Measurements from ENCODE around the gene PALD1. TPM values are rescaled to one million over a fixed set of nuclear protein-coding genes. Genes with fewer than 3 reads are reported as not detected.

Gene PALD1
- polyA plus RNA-seq, 1 of the 3 experiments (the other 2 are of a cell fraction): 0.16 TPM

DNA sequence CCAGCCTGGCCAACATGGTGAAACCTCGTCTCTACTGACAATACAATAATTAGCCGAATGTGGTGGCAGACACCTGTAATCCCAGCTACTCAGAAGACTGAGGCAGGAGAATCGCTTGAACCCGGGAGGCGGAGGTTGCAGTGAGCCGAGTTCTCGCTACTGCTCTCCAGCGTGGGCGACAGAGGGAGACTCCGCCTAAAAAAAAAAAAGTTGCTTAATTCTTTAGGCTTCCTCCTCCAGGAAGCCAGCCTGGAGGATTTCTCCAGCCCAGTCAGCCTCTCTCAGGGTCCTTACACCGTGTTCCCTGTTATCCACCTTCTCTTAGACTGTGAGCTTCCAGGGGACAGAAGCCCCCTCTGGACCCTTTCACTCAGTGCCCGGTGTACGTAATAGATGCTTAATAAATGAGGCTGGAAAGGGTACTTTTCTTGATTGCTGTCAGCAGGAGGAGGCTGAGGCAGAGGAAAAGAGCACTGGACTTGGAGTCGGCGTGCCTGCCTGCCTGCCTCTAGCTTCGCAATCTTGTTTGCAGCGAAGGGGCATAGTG lies 20.7 kb upstream of the PALD1 start:
- Histone ChIP-seq H3K36me3 (replicated peaks in 1 of 2; ENCODE audit: control insufficient read depth in 1 of 2, insufficient read depth in 2 of 2, low read length in 1 of 2) (no peaks in the 10 kb centered on the region), H4K20me1 (ENCODE audit: insufficient read depth) (no peaks in the 10 kb centered on the region), H3F3A (replicated peaks; ENCODE audit: insufficient read depth) (no peaks in the 10 kb centered on the region), H3K4me1 (ENCODE audit: control insufficient read depth in 1 of 2, insufficient read depth in 2 of 2, low read depth in 1 of 2, low read length in 1 of 2) (peaks cover 0 to 18% of the 10 kb centered on the region in 2 experiments; a peak in 1 of 4 replicates), H3K79me2 (ENCODE audit: insufficient read depth) (no peaks in the 10 kb centered on the region), H3K27me3 (ENCODE audit: insufficient read depth) (no peaks in the 10 kb centered on the region; the same call in 1 of the 2 replicates), H3K4me2 (peak overlapping the region; percentile 69), H3K27ac (ENCODE audit: low read depth in 2 of 2, low read length in 1 of 2) (no peak overlapping the region), H3K9ac (no peak overlapping the region), H2AFZ (ENCODE audit: low read depth) (peak overlapping the region; percentile 69; the same call in 1 of the 2 replicates), H3K9me3 (no peaks in the 10 kb centered on the region), H3K4me3 (ENCODE audit: low read depth in 2 of 2, low read length in 1 of 2) (peak overlapping the region in 1 of 2 experiments; percentile 36; a peak in 1 of 4 replicates), H3K9me2 (no peaks in the 10 kb centered on the region)
- DNase-seq: no peak
- 83% methylated on average over 11 of the region's 17 CpGs for WGBS (ENCODE audit: low lambda C conversion rate)
- no peak for TF ChIP-seq CHD2 (IDR thresholded peaks at IDR 0.05; ENCODE audit: low read length, partially characterized antibody)
- TF ChIP-seq MXI1 (IDR thresholded peaks at IDR 0.05; ENCODE audit: low read depth, low read length): no peak
- TF ChIP-seq TAF1 (IDR thresholded peaks at IDR 0.05; ENCODE audit: borderline replicate concordance, low read depth, low read length): no peak
- no peak for TF ChIP-seq POLR2AphosphoS5 (IDR thresholded peaks at IDR 0.05; ENCODE audit: low read depth, low read length)
- POLR2A ChIA-PET: no interaction called here
- CTCF ChIA-PET: interaction anchor here (1.2 to 7.0 kb wide), 4 partner anchors 81 to 236 kb away, joined by 3 to 190 read pairs (median 30); no protein-coding TSS in a partner anchor

GRCh38 chr10:70458329-70459060 lies 20.1 kb upstream of the PALD1 start:
- peak overlapping the region; percentile 69 for H3K4me2 ChIP-seq
- no peak overlapping the region for H3K9ac ChIP-seq

GRCh38 chr10:70459061-70459773 lies 19.4 kb upstream of the PALD1 start:
- no peaks in the 10 kb centered on the region for H3K9me3 ChIP-seq
- no peaks in the 10 kb centered on the region for H3F3A ChIP-seq (replicated peaks; ENCODE audit: insufficient read depth)
- ChIA-PET POLR2A (no interaction called here), CTCF (interaction anchor here (0.6 to 7.0 kb wide), 8 partner anchors 16 to 300 kb away, joined by 3 to 190 read pairs (median 19); partner anchors contain the start of gene PALD1)
- H3K79me2 ChIP-seq (ENCODE audit: insufficient read depth): no peaks in the 10 kb centered on the region
- no peaks in the 10 kb centered on the region for H4K20me1 ChIP-seq (ENCODE audit: insufficient read depth)
- no peak overlapping the region for H2AFZ ChIP-seq (ENCODE audit: low read depth)
- H3K27me3 ChIP-seq (ENCODE audit: insufficient read depth): no peaks in the 10 kb centered on the region; the same call in 1 of the 2 replicates
- no peak overlapping the region for H3K9ac ChIP-seq
- WGBS (ENCODE audit: low lambda C conversion rate): 72% methylated on average over 18 of the region's 19 CpGs
- no peak overlapping the region for H3K4me2 ChIP-seq
- DNase-seq: no peak
- peaks cover 0 to 24% of the 10 kb centered on the region in 2 experiments; a peak in 1 of 4 replicates for H3K4me1 ChIP-seq (ENCODE audit: control insufficient read depth in 1 of 2, insufficient read depth in 2 of 2, low read depth in 1 of 2, low read length in 1 of 2)
- H3K36me3 ChIP-seq (replicated peaks in 1 of 2; ENCODE audit: control insufficient read depth in 1 of 2, insufficient read depth in 2 of 2, low read length in 1 of 2): no peaks in the 10 kb centered on the region
- no peak overlapping the region for H3K27ac ChIP-seq (ENCODE audit: low read depth in 2 of 2, low read length in 1 of 2)
- H3K9me2 ChIP-seq: no peaks in the 10 kb centered on the region
- H3K4me3 ChIP-seq (ENCODE audit: low read depth in 2 of 2, low read length in 1 of 2): no peak overlapping the region
- TF ChIP-seq JUND (IDR thresholded peaks at IDR 0.05): no peak
- TF ChIP-seq EZH2phosphoT487 (IDR thresholded peaks at IDR 0.05; ENCODE audit: borderline replicate concordance, low read depth): no peak
- TF ChIP-seq PBX3 (IDR thresholded peaks at IDR 0.05): no peak
- no peak for TF ChIP-seq SIN3A (IDR thresholded peaks at IDR 0.05; ENCODE audit: borderline replicate concordance, low read depth, low read length)
- no peak for TF ChIP-seq FOXM1 (IDR thresholded peaks at IDR 0.05; ENCODE audit: low read depth)
- TF ChIP-seq SMC3 (IDR thresholded peaks at IDR 0.05; ENCODE audit: low read depth, low read length): no peak
- no peak for TF ChIP-seq USF2 (IDR thresholded peaks at IDR 0.05; ENCODE audit: borderline replicate concordance, low read depth, low read length)
- no peak for TF ChIP-seq YY1 (IDR thresholded peaks at IDR 0.05; ENCODE audit: low read depth)

More at GRCh38 chr10:70458329-70459060, 20.1 kb upstream of the PALD1 start:
- no peaks in the 10 kb centered on the region for H3K9me2 ChIP-seq
- H3K27ac ChIP-seq (ENCODE audit: low read depth in 2 of 2, low read length in 1 of 2): no peak overlapping the region
- H3K9me3 ChIP-seq: no peaks in the 10 kb centered on the region
- H3K27me3 ChIP-seq (ENCODE audit: insufficient read depth): no peaks in the 10 kb centered on the region; the same call in 1 of the 2 replicates
- H4K20me1 ChIP-seq (ENCODE audit: insufficient read depth): no peaks in the 10 kb centered on the region
- no peaks in the 10 kb centered on the region for H3F3A ChIP-seq (replicated peaks; ENCODE audit: insufficient read depth)
- peak overlapping the region; percentile 69; the same call in 1 of the 2 replicates for H2AFZ ChIP-seq (ENCODE audit: low read depth)
- peaks cover 0 to 20% of the 10 kb centered on the region in 2 experiments; a peak in 1 of 4 replicates for H3K4me1 ChIP-seq (ENCODE audit: control insufficient read depth in 1 of 2, insufficient read depth in 2 of 2, low read depth in 1 of 2, low read length in 1 of 2)
- H3K4me3 ChIP-seq (ENCODE audit: low read depth in 2 of 2, low read length in 1 of 2): peak overlapping the region; percentile 29 to 36; a peak in 3 of 4 replicates
- DNase-seq: peak; percentile 92
- POLR2A ChIA-PET: no interaction called here
- CTCF ChIA-PET: interaction anchor here (0.6 to 7.0 kb wide), 8 partner anchors 17 to 299 kb away, joined by 3 to 190 read pairs (median 19); partner anchors contain the start of gene PALD1
- 47% methylated on average over 17 of the region's 62 CpGs for WGBS (ENCODE audit: low lambda C conversion rate)
- H3K79me2 ChIP-seq (ENCODE audit: insufficient read depth): no peaks in the 10 kb centered on the region
- peak; percentile 38; the same call in 1 of the 2 replicates for TF ChIP-seq FOSL2 (IDR thresholded peaks at IDR 0.05; ENCODE audit: borderline replicate concordance, low read depth)
- TF ChIP-seq MAX (IDR thresholded peaks at IDR 0.05; ENCODE audit: low read depth): peak; percentile 61; the same call in 1 of the 2 replicates
- TF ChIP-seq FOXM1 (IDR thresholded peaks at IDR 0.05; ENCODE audit: low read depth): no peak
- H3K36me3 ChIP-seq (replicated peaks in 1 of 2; ENCODE audit: control insufficient read depth in 1 of 2, insufficient read depth in 2 of 2, low read length in 1 of 2): no peaks in the 10 kb centered on the region

Measured in SK-N-SH (cell line).